HG03039 (cell line): ENCODE data around the gene BGN.

ENCODE experiments used
- ATAC-seq: cut with Tn5 transposase; IDR thresholded peaks from one replicate; pipeline ENCODE4 v1.9.1; 2021; ENCODE audit warnings: mild to moderate bottlenecking, moderate library complexity; ENCODE audit not compliant: unreplicated experiment

The BGN gene

GRCh38 chrX:153481043-153481442, 13.7 kb upstream of the BGN start:
- no peak for ATAC-seq

GRCh38 chrX:153482376-153483015, 12.3 kb upstream of the BGN start:
- no peak for ATAC-seq

- no peak for ATAC-seq
These were observed 9.2 kb upstream of the BGN start for GRCh38 chrX:153485396-153486080.

GRCh38 chrX:153486171-153486570, 8.6 kb upstream of the BGN start:
- ATAC-seq = no peak

GRCh38 chrX:153487590-153488071, 7.1 kb upstream of the BGN start:
- ATAC-seq = no peak

GRCh38 chrX:153488231-153488914, 6.4 kb upstream of the BGN start:
- ATAC-seq = no peak

GRCh38 chrX:153490217-153490930, 4.4 kb upstream of the BGN start:
- ATAC-seq = no peak

- ATAC-seq = no peak
These were observed 3.3 kb upstream of the BGN start for GRCh38 chrX:153491351-153491914.

GRCh38 chrX:153491918-153492317, 2.9 kb upstream of the BGN start:
- ATAC-seq = no peak

- no peak for ATAC-seq
These were observed 2.2 kb upstream of the BGN start for GRCh38 chrX:153492543-153492942.

- ATAC-seq = no peak
These were observed 1.7 kb upstream of the BGN start for GRCh38 chrX:153493085-153493484.

GRCh38 chrX:153494061-153494460, 719 bp upstream of the BGN start:
- no peak for ATAC-seq

- ATAC-seq = no peak
These were observed 577 bp downstream of the BGN start for GRCh38 chrX:153495362-153495751.

- ATAC-seq = no peak
These were observed 1.3 kb downstream of the BGN start for GRCh38 chrX:153495903-153496589.

- ATAC-seq = no peak
These were observed 1.8 kb downstream of the BGN start for GRCh38 chrX:153496590-153496959.

GRCh38 chrX:153498453-153498852, 3.7 kb downstream of the BGN start:
- no peak for ATAC-seq

- ATAC-seq = no peak
These were observed 4.6 kb downstream of the BGN start for GRCh38 chrX:153499341-153499740.

- ATAC-seq = no peak
These were observed 5.1 kb downstream of the BGN start for GRCh38 chrX:153499876-153500275.

- ATAC-seq = no peak
These were observed 6.0 kb downstream of the BGN start for GRCh38 chrX:153500676-153501280.

GRCh38 chrX:153501530-153501929, 6.8 kb downstream of the BGN start:
- no peak for ATAC-seq
